K562 (cell line): Measurements from ENCODE around the gene IP6K3. TPM values are rescaled to one million over a fixed set of nuclear protein-coding genes. Genes with fewer than 3 reads are reported as not detected.

Source experiments
- ATAC-seq: fragments of 200-7000 bp; cut with Tn5 transposase; 3 replicates; pipeline ENCODE4 v1.9.1; 2020; ENCODE audit warnings: moderate library complexity
- BruUV-seq: library from RNA; stranded (reverse); fragments of 400-500 nt; replicated peaks from 2 replicates; lab custom pipeline; 2021; lab: Mats Ljungman, UMichigan
- CTCF ChIA-PET: fragments of 300-600 bp; formaldehyde crosslinking; extraction: SDS; loops from one replicate; lab custom pipeline; 2021; ENCODE audit warnings: low intra/inter-chr PET ratio; lab: Yijun Ruan, JAX
- POLR2A ChIA-PET: fragments of 300-600, 350-650 bp; sonication (Branson Sonifier 250); formaldehyde crosslinking; extraction: SDS; loops from one replicate; lab custom pipeline; 2021; ENCODE audit warnings: antibody characterized with exemption, inconsistent platforms; lab: Yijun Ruan, JAX
- DNase-seq, 4 experiments: peaks; one replicate each; pipeline versions ENCODE4 v3.0.0 to v3.0.0-alpha.2; 2011 to 2018; ENCODE audit warnings: low spot score in 3 of 4, mixed read lengths in 3 of 4; ENCODE audit errors: extremely low read depth in 1 of 4
- FAIRE-seq: peaks from 2 replicates; lab custom pipeline; 2011; peaks lifted over from hg19 to GRCh38; lab: Jason Lieb, UNC
- H2AFZ ChIP-seq: 2 replicates; pipeline ENCODE4 v1.6.0; 2011; ENCODE audit warnings: low read depth, low read length, control low read depth, inconsistent platforms
- H3K27ac ChIP-seq: fragments of 200-600 bp; 3 replicates; pipeline ENCODE4 v1.8.0; 2011; ENCODE audit warnings: low read depth, mild to moderate bottlenecking, control low read depth, inconsistent platforms, low read length, moderate library complexity, mixed read lengths; ENCODE audit errors: extremely low read depth
- H3K27me3 ChIP-seq, 2 experiments: fragments of 300-600 bp in 1 of 2; 2 replicates in 1 of 2; 3 replicates in 1 of 2; pipeline versions ENCODE4 v1.6.0 to v1.8.0; 2011; ENCODE audit warnings: inconsistent platforms in 2 of 2, low read length in 2 of 2, mild to moderate bottlenecking in 1 of 2, mixed read lengths in 1 of 2, moderate library complexity in 1 of 2; ENCODE audit not compliant: control insufficient read depth in 2 of 2, insufficient read depth in 2 of 2
- H3K36me3 ChIP-seq: fragments of 300-600 bp; 3 replicates; pipeline ENCODE4 v1.8.0; 2011; ENCODE audit warnings: mild to moderate bottlenecking, low read length, inconsistent platforms; ENCODE audit not compliant: control insufficient read depth, insufficient read depth
- H3K4me1 ChIP-seq, 2 experiments: fragments of 200-600 bp in 1 of 2; replicated peaks in 1 of 2; 2 replicates in 1 of 2; 3 replicates in 1 of 2; pipeline versions ENCODE4 v1.5.1 to v1.8.0; 2011; ENCODE audit warnings: inconsistent platforms in 2 of 2, low read length in 2 of 2, mild to moderate bottlenecking in 1 of 2, mixed read lengths in 1 of 2, moderate library complexity in 1 of 2; ENCODE audit not compliant: control insufficient read depth in 2 of 2, insufficient read depth in 2 of 2
- H3K4me2 ChIP-seq: 2 replicates; pipeline ENCODE4 v1.6.1; 2011; ENCODE audit warnings: low read length, control low read depth, inconsistent platforms, mixed read lengths; ENCODE audit not compliant: insufficient read depth
- H3K4me3 ChIP-seq: fragments of 200-600 bp; sonication (generic), shearing (Covaris generic); 2 replicates; pipeline ENCODE4 v1.5.1; 2016; ENCODE audit warnings: control low read depth, inconsistent platforms
- H3K79me2 ChIP-seq: fragments of 200-600 bp; 3 replicates; pipeline ENCODE4 v1.8.0; 2011; ENCODE audit warnings: low read length, inconsistent platforms; ENCODE audit not compliant: control insufficient read depth, insufficient read depth
- H3K9ac ChIP-seq, 2 experiments: 2 replicates each; pipeline versions ENCODE4 v1.6.0 to v1.6.1; 2011; ENCODE audit warnings: low read depth in 2 of 2, low read length in 2 of 2, control low read depth in 1 of 2, inconsistent platforms in 1 of 2, mild to moderate bottlenecking in 1 of 2, mixed read lengths in 1 of 2; ENCODE audit not compliant: insufficient read depth in 1 of 2
- H3K9me1 ChIP-seq: one replicate; pipeline ENCODE4 v1.6.0; 2011; ENCODE audit warnings: inconsistent platforms, mild to moderate bottlenecking, low read length, moderate library complexity; ENCODE audit not compliant: control insufficient read depth, insufficient read depth
- H3K9me3 ChIP-seq: replicated peaks from 2 replicates; pipeline ENCODE4 v1.5.1; 2011; ENCODE audit warnings: low read depth, low read length, inconsistent platforms; ENCODE audit not compliant: control insufficient read depth, insufficient read depth
- H4K20me1 ChIP-seq: replicated peaks from 2 replicates; pipeline ENCODE4 v1.6.1; 2011; ENCODE audit warnings: low read length, inconsistent platforms, mixed read lengths; ENCODE audit not compliant: control insufficient read depth, insufficient read depth
- HNRNPL ChIP-seq: fragments of 200-400 bp; formaldehyde crosslinking; IDR thresholded peaks from 2 replicates; pipeline ENCODE4 v1.6.1; 2017; ENCODE audit warnings: low read depth, mild to moderate bottlenecking, low read length
- MAFF ChIP-seq: IDR thresholded peaks from 2 replicates; pipeline ENCODE4 v1.6.1; 2012; ENCODE audit warnings: low read length, improper control_type of control experiment
- PTBP1 ChIP-seq: fragments of 200-400 bp; formaldehyde crosslinking; IDR thresholded peaks from 2 replicates; pipeline ENCODE4 v1.6.1; 2017; ENCODE audit warnings: low read depth, low read length
- THRB ChIP-seq: fragments of 450-650 bp; formaldehyde crosslinking; conservative IDR thresholded peaks from 2 replicates; pipeline ENCODE4 v1.4.0; 2022; ENCODE audit warnings: mild to moderate bottlenecking, missing genetic modification characterization
- WGBS: fragments of 100-300 bp; shearing (Covaris generic); methylation state at CpG from one replicate; pipeline ENCODE4 v1.1.6; 2016; ENCODE audit warnings: low coverage, mixed read lengths; ENCODE audit not compliant: insufficient coverage; ENCODE audit errors: missing lambda C conversion rate; 5-methylcytosine and 5-hydroxymethylcytosine counted together
- in situ Hi-C: fragments of 300-500 bp; cut with MboI; formaldehyde crosslinking; loops from 4 replicates; pipeline ENCODE4 v1.15.0; 2018; ENCODE audit warnings: inconsistent platforms, mixed read lengths
- intact Hi-C: fragments of 100-400 bp; cut with micrococcal nuclease; formaldehyde crosslinking; loops from 2 replicates; pipeline ENCODE4 v1.14.2; 2022
- polyA plus RNA-seq, 8 experiments: library from polyadenylated mRNA; depleted of rRNA in 4 of 8; stranded (reverse) in 5 of 8; unstranded in 3 of 8; fragments of >200 nt; fragmentation: Nextera tagmentation in 2 of 8; fragmentation: Illumina TruSeq in 1 of 8; extraction: Ambion mirVana in 2 of 8; extraction: Trizol in 1 of 8; gene quantifications; 2 replicates each; pipeline versions ENCODE4 v1.2.1 to v1.2.3, GENCODE V29; 2011 to 2014; ENCODE audit warnings: inconsistent platforms in 1 of 8, missing spikeins in 1 of 8
- total RNA-seq, 7 experiments: library from RNA; depleted of rRNA in 6 of 7; stranded (reverse); fragments of >200 nt in 6 of 7; fragmentation: Illumina TruSeq in 2 of 7; extraction: Trizol in 2 of 7; gene quantifications; 2 replicates each; pipeline versions ENCODE4 v1.2.1 to v1.2.3, GENCODE V29; 2011 to 2021; ENCODE audit warnings: low replicate concordance in 1 of 7
- TF ChIP-seq, protein P1 (sequence below): IDR thresholded peaks from 2 replicates; pipeline ENCODE4 v1.6.1; 2016; ENCODE audit warnings: missing genetic modification characterization, missing compliant biosample characterization

IP6K3 gene
- total and polyA plus RNA-seq, 9 of the 15 experiments (the other 6 are each of a cell fraction or from before 2014, with no cell fraction given), result not detected

GRCh38 chr6:33684428-33684896 is 62.2 kb downstream of the IP6K3 start:
- no peaks in the 10 kb centered on the region for H4K20me1 ChIP-seq
- H3K4me3 ChIP-seq, result no peak overlapping the region
- no peak overlapping the region for H3K27ac ChIP-seq
- peak overlapping the region in 1 of 2 experiments; percentile 64; a peak in 1 of 4 replicates for H3K9ac ChIP-seq
- H2AFZ ChIP-seq, result no peak overlapping the region
- no peaks in the 10 kb centered on the region for H3K79me2 ChIP-seq
- FAIRE-seq, result no peak
- H3K4me1 ChIP-seq, result peaks cover 0 to 7% of the 10 kb centered on the region in 2 experiments; a peak in 1 of 5 replicates
- intact Hi-C loops (no loop called here), in situ Hi-C loops (no loop called here)
- TF ChIP-seq PTBP1 (no peak), HNRNPL (no peak), THRB (CRISPR knock-in tag) (no peak), MAFF (no peak)
- TF ChIP-seq, protein P1, sequence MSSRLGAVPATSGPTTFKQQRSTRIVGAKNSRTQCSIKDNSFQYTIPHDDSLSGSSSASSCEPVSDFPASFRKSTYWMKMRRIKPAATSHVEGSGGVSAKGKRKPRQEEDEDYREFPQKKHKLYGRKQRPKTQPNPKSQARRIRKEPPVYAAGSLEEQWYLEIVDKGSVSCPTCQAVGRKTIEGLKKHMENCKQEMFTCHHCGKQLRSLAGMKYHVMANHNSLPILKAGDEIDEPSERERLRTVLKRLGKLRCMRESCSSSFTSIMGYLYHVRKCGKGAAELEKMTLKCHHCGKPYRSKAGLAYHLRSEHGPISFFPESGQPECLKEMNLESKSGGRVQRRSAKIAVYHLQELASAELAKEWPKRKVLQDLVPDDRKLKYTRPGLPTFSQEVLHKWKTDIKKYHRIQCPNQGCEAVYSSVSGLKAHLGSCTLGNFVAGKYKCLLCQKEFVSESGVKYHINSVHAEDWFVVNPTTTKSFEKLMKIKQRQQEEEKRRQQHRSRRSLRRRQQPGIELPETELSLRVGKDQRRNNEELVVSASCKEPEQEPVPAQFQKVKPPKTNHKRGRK (tag), result no peak
- H3K9me3 ChIP-seq, result no peaks in the 10 kb centered on the region
- H3K36me3 ChIP-seq, result peaks cover 91% of the 10 kb centered on the region; the same call in 2 of the 3 replicates
- H3K9me1 ChIP-seq, result no peaks in the 10 kb centered on the region
- POLR2A ChIA-PET, result interaction anchor here (1.2 kb wide), 1 partner anchor 17 kb away, joined by 4 read pairs; no protein-coding TSS in a partner anchor
- WGBS, result 93% methylated on average over 15 of the region's 16 CpGs
- no peak overlapping the region for H3K4me2 ChIP-seq
- H3K27me3 ChIP-seq, result no peaks in the 10 kb centered on the region
- CTCF ChIA-PET, result no interaction called here
- ATAC-seq, result no peak
- DNase-seq, result no peak
- BruUV-seq, result no TSS peak
